ENCODE results near the gene CDH4.

- TF ChIP-seq CTCF (IDR thresholded peaks at IDR 0.05; ENCODE audit: borderline replicate concordance, extremely low read depth, low read length, poor library complexity, severe bottlenecking) (no peak), EZH2 (IDR thresholded peaks at IDR 0.05; ENCODE audit: borderline replicate concordance, low read depth, low read length, severe bottlenecking) (no peak)
Measured at GRCh38 chr20:61353261-61354000, 101.4 kb downstream of the CDH4 start.
